Transverse colon (tissue), 3 donors: ENCODE measurements around the gene HS3ST3A1.

Experiments
- EP300 ChIP-seq: sonication (generic); formaldehyde crosslinking; IDR thresholded peaks from one replicate; pipeline ENCODE4 v1.6.1; 2017; ENCODE audit warnings: antibody characterized with exemption, low read depth
- POLR2A ChIP-seq: fragments of 450-650 bp; IDR thresholded peaks from one replicate; pipeline ENCODE4 v1.6.1; 2016; ENCODE audit warnings: antibody characterized with exemption, mild to moderate bottlenecking, moderate library complexity
- TF ChIP-seq, protein P1 (sequence below), 5 experiments: fragments of 200-600 bp in 3 of 5; fragments of 450-650 bp in 2 of 5; sonication (generic) in 3 of 5; IDR thresholded peaks; 1 replicate in 2 of 5; 2 replicates in 3 of 5; pipeline ENCODE4 v1.5.1; 2016 to 2017; ENCODE audit warnings: antibody characterized with exemption in 5 of 5, inconsistent platforms in 3 of 5, mild to moderate bottlenecking in 2 of 5, moderate library complexity in 1 of 5

DNA sequence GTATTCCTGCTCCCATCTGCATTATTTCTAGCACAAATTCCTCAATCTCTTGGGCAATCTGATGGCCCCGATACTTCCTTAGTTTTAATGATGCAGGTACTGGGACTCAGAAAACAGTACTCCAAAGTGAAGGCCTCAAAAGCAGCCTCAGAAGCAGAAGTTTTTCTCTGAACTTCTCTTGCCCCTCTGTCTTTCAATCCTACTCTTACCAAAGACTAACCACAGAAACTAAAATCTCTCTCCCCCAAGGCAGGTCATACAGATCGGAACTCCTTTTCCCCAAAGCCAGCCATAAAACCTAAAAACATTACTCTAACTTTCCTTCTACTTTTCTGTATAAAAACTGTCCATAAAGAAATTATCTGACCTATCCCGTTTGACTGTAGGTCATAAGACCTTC is 103.5 kb downstream of the HS3ST3A1 start:
- TF ChIP-seq, protein P1, sequence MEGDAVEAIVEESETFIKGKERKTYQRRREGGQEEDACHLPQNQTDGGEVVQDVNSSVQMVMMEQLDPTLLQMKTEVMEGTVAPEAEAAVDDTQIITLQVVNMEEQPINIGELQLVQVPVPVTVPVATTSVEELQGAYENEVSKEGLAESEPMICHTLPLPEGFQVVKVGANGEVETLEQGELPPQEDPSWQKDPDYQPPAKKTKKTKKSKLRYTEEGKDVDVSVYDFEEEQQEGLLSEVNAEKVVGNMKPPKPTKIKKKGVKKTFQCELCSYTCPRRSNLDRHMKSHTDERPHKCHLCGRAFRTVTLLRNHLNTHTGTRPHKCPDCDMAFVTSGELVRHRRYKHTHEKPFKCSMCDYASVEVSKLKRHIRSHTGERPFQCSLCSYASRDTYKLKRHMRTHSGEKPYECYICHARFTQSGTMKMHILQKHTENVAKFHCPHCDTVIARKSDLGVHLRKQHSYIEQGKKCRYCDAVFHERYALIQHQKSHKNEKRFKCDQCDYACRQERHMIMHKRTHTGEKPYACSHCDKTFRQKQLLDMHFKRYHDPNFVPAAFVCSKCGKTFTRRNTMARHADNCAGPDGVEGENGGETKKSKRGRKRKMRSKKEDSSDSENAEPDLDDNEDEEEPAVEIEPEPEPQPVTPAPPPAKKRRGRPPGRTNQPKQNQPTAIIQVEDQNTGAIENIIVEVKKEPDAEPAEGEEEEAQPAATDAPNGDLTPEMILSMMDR (IDR thresholded peaks at IDR 0.05) = no peak
- TF ChIP-seq POLR2A (no peak), EP300 (no peak)
